ENCODE data around the gene LUC7L2. TPM values are rescaled to one million over a fixed set of nuclear protein-coding genes. Genes with fewer than 3 reads are reported as not detected.

Gene LUC7L2
- total RNA-seq, 1 donor from 2014 or later: 51.8 TPM

DNA sequence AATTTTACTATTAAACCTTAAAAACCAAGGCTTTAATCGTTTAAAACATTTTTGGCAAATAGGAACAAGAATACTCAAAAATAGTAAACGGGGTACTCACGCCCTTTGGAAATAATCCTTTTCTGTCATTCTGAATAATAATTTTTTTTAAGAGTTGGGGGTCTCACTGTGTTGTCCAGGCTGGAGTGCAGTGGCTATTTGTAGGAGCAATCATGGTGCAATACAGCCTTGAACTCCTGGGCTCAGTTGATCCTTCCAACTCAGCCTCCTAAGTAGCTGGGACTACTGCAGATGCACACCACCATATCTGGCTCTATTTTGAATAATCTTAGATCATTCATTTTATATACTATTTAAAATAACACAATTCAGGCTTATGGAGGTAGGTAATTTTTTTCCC, 24.9 kb downstream of the LUC7L2 start:
- no peak overlapping the region for H3K27ac ChIP-seq
- no peak overlapping the region for H3K4me3 ChIP-seq
- no peaks in the 10 kb centered on the region for H3K27me3 ChIP-seq
- peaks cover 0 to 28% of the 10 kb centered on the region in 2 donors for H3K36me3 ChIP-seq
- no peak for DNase-seq (ENCODE audit: extremely low spot score in 2 of 2)
- TF ChIP-seq POLR2AphosphoS5 (IDR thresholded peaks at IDR 0.05; ENCODE audit: insufficient read depth in 1 of 2, low read depth in 1 of 2): no peak
- TF ChIP-seq POLR2A (IDR thresholded peaks at IDR 0.05): no peak
- TF ChIP-seq, protein P1, sequence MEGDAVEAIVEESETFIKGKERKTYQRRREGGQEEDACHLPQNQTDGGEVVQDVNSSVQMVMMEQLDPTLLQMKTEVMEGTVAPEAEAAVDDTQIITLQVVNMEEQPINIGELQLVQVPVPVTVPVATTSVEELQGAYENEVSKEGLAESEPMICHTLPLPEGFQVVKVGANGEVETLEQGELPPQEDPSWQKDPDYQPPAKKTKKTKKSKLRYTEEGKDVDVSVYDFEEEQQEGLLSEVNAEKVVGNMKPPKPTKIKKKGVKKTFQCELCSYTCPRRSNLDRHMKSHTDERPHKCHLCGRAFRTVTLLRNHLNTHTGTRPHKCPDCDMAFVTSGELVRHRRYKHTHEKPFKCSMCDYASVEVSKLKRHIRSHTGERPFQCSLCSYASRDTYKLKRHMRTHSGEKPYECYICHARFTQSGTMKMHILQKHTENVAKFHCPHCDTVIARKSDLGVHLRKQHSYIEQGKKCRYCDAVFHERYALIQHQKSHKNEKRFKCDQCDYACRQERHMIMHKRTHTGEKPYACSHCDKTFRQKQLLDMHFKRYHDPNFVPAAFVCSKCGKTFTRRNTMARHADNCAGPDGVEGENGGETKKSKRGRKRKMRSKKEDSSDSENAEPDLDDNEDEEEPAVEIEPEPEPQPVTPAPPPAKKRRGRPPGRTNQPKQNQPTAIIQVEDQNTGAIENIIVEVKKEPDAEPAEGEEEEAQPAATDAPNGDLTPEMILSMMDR (IDR thresholded peaks at IDR 0.05): no peak
- no peaks in the 10 kb centered on the region for H3K4me1 ChIP-seq
- no peaks in the 10 kb centered on the region for H3K9me3 ChIP-seq
- intact Hi-C loops (cut with DNase I): no loop called here

DNA sequence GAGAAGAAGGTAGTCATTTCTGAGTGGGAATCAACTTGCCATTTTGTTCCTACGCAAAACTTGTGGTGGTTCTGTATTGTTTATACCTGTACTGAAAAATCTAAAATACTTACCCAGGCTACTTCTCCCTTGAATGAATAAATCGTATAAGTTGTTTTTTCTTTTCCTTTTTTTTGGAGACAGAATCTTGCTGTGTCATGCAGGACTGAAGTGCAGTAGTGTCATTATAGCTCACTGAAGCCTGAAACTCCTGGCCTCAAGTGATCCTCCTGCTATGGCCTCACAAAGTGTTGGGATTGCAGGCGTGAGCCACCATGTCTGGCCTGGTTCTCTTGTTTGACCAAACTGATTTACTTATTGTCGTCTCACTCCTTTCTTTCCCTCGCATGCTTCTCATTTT, 27.9 kb downstream of the LUC7L2 start:
- Histone ChIP-seq H3K4me3 (no peak overlapping the region), H3K9me3 (no peaks in the 10 kb centered on the region), H3K27ac (no peak overlapping the region), H3K27me3 (no peaks in the 10 kb centered on the region), H3K4me1 (no peaks in the 10 kb centered on the region), H3K36me3 (peaks cover 0 to 27% of the 10 kb centered on the region in 2 donors)
- intact Hi-C loops (cut with DNase I): no loop called here
- DNase-seq (ENCODE audit: extremely low spot score in 2 of 2): no peak
- TF ChIP-seq, protein P1 (IDR thresholded peaks at IDR 0.05): no peak
- TF ChIP-seq POLR2AphosphoS5 (IDR thresholded peaks at IDR 0.05; ENCODE audit: insufficient read depth in 1 of 2, low read depth in 1 of 2) (no peak), POLR2A (IDR thresholded peaks at IDR 0.05) (no peak)

DNA sequence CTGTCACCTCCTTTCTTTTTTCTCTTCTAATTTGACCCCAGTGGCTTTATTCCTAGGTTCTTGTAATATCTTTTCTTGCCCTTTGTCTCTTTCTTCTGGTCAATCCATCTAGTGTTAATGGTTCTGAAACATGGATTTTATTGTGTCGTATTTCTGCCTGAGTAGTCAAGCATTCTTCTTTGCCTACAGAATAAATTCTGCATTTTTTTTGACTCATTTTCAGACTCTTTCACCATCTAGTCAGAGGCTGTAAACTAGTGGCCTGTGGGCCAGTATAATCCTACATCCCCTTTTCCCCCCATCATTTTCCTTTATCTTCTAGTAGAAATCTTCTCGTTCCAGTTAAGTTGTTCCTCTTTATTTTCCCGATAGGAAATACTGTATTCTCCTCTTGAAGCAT, 29.4 kb downstream of the LUC7L2 start:
- TF ChIP-seq POLR2AphosphoS5 (IDR thresholded peaks at IDR 0.05; ENCODE audit: insufficient read depth in 1 of 2, low read depth in 1 of 2) (no peak), POLR2A (IDR thresholded peaks at IDR 0.05) (no peak)
- TF ChIP-seq, protein P1 (IDR thresholded peaks at IDR 0.05): no peak
- Histone ChIP-seq H3K4me3 (no peak overlapping the region), H3K4me1 (no peaks in the 10 kb centered on the region), H3K9me3 (no peaks in the 10 kb centered on the region), H3K27me3 (no peaks in the 10 kb centered on the region), H3K36me3 (peaks cover 0 to 20% of the 10 kb centered on the region in 2 donors), H3K27ac (no peak overlapping the region)
- no peak for DNase-seq (ENCODE audit: extremely low spot score in 2 of 2)
- intact Hi-C loops (cut with DNase I): no loop called here

DNA sequence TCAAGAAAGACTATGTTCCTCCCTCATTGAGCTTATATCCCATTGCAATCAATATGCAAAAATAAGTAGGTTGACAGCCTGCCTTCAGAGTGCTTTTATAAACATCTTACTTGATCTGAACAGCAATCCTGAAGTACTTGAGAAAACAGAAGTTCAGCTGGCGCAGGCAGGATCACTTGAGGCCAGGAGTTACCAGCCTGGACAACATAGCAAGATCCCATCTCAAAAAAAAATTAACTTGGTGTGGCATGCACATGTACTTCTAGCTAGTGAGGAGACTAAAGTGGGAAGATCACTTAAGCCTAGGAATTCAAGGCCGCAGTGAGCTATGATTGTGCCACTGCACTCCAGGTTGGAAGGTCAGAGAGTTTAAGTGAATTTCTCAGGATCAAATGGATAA, 30.1 kb downstream of the LUC7L2 start:
- H3K27ac ChIP-seq: no peak overlapping the region
- no peak for DNase-seq (ENCODE audit: extremely low spot score in 2 of 2)
- H3K4me3 ChIP-seq: no peak overlapping the region
- no peaks in the 10 kb centered on the region for H3K27me3 ChIP-seq
- intact Hi-C loops (cut with DNase I): no loop called here
- H3K36me3 ChIP-seq: peaks cover 0 to 15% of the 10 kb centered on the region in 2 donors
- no peaks in the 10 kb centered on the region for H3K9me3 ChIP-seq
- no peaks in the 10 kb centered on the region for H3K4me1 ChIP-seq
- TF ChIP-seq, protein P1 (IDR thresholded peaks at IDR 0.05): no peak
- no peak for TF ChIP-seq POLR2AphosphoS5 (IDR thresholded peaks at IDR 0.05; ENCODE audit: insufficient read depth in 1 of 2, low read depth in 1 of 2)
- TF ChIP-seq POLR2A (IDR thresholded peaks at IDR 0.05): no peak

DNA sequence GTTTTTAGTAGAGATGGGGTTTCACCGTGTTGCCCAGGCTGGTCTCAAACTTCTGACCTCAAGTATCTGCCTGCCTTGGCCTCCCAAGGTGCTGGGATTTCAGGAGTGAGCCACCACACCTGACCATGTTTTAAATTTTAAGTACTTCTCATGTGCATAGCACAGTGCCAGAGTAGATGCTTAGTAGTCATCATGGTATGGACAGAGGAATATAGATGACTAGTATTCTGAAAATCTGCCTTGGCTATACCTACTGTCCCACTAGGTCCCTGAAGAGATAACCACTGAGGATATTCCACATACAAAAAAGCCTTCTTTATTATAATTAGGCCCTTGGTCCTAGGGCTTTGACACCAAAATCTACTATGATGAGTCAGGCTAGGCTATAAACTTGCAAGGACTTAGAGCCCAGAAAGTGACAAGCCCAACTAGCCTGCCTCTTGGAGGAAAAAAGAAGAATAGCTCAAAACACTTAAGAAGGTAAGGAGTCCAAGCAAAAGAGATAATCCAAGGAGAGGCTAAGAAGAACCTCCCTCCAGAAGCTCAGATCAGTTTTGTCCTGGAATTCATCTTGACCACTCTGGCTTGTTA, 34.0 kb downstream of the LUC7L2 start:
- H3K4me3 ChIP-seq: no peak overlapping the region
- intact Hi-C loops (cut with DNase I): no loop called here
- H3K36me3 ChIP-seq: peaks cover 0 to 14% of the 10 kb centered on the region in 2 donors
- no peaks in the 10 kb centered on the region for H3K9me3 ChIP-seq
- DNase-seq (ENCODE audit: extremely low spot score in 2 of 2): no peak
- H3K27me3 ChIP-seq: no peaks in the 10 kb centered on the region
- no peak for TF ChIP-seq POLR2A (IDR thresholded peaks at IDR 0.05)
- TF ChIP-seq, protein P1 (IDR thresholded peaks at IDR 0.05): no peak
- no peak for TF ChIP-seq POLR2AphosphoS5 (IDR thresholded peaks at IDR 0.05; ENCODE audit: insufficient read depth in 1 of 2, low read depth in 1 of 2)
- H3K4me1 ChIP-seq: no peaks in the 10 kb centered on the region
- no peak overlapping the region for H3K27ac ChIP-seq
